ENCODE data around the gene SH3BP1. TPM values are rescaled to one million over a fixed set of nuclear protein-coding genes. Genes with fewer than 3 reads are reported as not detected.

Gene SH3BP1
- total and polyA plus RNA-seq, 2 of the 13 experiments (the other 11 are each of a cell fraction or from before 2014, with no cell fraction given), result 8.4 to 18.5 TPM

DNA sequence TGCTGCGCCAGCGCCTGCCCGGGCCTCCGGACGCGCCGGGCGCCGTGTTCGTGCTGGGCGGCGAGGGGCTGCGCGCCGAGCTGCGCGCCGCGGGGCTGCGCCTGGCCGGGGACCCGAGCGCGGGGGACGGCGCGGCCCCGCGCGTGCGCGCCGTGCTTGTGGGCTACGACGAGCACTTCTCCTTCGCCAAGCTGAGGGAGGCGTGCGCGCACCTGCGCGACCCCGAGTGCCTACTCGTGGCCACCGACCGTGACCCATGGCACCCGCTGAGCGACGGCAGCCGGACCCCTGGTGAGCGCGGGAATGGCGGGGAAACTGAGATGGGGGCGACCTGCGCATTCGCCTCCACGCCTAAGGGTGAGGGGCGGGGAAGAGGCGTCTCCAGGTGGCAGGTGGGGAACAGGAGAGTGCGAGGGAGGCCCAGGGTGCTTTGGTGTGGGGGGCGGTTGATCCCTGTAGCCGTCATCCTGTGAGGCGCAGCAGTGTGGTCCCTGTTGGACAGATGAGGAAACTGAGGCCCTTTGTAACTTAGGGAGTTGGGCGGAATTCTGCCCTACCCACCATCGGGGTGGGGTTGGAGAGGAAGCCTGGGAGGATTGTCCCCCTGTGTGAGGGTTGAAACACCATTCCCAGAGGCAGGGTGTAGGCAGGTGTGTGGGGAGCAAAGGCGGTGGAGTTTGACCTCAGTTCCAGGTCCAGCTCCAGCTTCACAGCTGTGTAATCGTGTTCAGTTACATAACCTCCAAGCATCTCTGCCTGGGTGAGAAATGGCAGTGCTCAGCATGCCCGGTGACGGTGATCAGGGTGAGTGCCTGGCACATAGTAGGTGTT is 19.8 kb downstream of the SH3BP1 start (continued):
- no peak for TF ChIP-seq SMYD3 (CRISPR knock-in tag; IDR thresholded peaks at IDR 0.05)
- peak; percentile 88 for TF ChIP-seq YEATS4 (CRISPR knock-in tag; IDR thresholded peaks at IDR 0.05; ENCODE audit: borderline replicate concordance)
- TF ChIP-seq ZNF652 (CRISPR knock-in tag; IDR thresholded peaks at IDR 0.05; ENCODE audit: borderline replicate concordance, low read depth), result no peak
- no peak for TF ChIP-seq FOXC1 (CRISPR knock-in tag; IDR thresholded peaks at IDR 0.05; ENCODE audit: borderline replicate concordance)
- TF ChIP-seq ZNF337 (CRISPR knock-in tag; IDR thresholded peaks at IDR 0.05; ENCODE audit: borderline replicate concordance, low read depth), result 0 out of 2 replicates have a peak, but pooled peaks have one; percentile 55
- TF ChIP-seq NFKB2 (CRISPR knock-in tag; IDR thresholded peaks at IDR 0.05; ENCODE audit: borderline replicate concordance), result no peak
- 0 out of 2 replicates have a peak, but pooled peaks have one; percentile 28 for TF ChIP-seq SIN3B (IDR thresholded peaks at IDR 0.05; ENCODE audit: low read length)
- TF ChIP-seq ISX (CRISPR knock-in tag; conservative IDR thresholded peaks at IDR 0.05), result no peak
- TF ChIP-seq MATR3 (CRISPR knock-in tag; IDR thresholded peaks at IDR 0.05), result no peak
- TF ChIP-seq, protein P1, sequence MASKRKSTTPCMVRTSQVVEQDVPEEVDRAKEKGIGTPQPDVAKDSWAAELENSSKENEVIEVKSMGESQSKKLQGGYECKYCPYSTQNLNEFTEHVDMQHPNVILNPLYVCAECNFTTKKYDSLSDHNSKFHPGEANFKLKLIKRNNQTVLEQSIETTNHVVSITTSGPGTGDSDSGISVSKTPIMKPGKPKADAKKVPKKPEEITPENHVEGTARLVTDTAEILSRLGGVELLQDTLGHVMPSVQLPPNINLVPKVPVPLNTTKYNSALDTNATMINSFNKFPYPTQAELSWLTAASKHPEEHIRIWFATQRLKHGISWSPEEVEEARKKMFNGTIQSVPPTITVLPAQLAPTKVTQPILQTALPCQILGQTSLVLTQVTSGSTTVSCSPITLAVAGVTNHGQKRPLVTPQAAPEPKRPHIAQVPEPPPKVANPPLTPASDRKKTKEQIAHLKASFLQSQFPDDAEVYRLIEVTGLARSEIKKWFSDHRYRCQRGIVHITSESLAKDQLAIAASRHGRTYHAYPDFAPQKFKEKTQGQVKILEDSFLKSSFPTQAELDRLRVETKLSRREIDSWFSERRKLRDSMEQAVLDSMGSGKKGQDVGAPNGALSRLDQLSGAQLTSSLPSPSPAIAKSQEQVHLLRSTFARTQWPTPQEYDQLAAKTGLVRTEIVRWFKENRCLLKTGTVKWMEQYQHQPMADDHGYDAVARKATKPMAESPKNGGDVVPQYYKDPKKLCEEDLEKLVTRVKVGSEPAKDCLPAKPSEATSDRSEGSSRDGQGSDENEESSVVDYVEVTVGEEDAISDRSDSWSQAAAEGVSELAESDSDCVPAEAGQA (IDR thresholded peaks at IDR 0.05; ENCODE audit: low read depth), result no peak
- TF ChIP-seq, protein P1 (CRISPR knock-in tag; IDR thresholded peaks at IDR 0.05; ENCODE audit: borderline replicate concordance), result no peak; the same call in 1 of the 2 replicates
- TF ChIP-seq ZNF230 (CRISPR knock-in tag; IDR thresholded peaks at IDR 0.05), result 0 out of 2 replicates have a peak, but pooled peaks have one; percentile 62
- peak; percentile 57 for TF ChIP-seq NCOA2 (CRISPR knock-in tag; IDR thresholded peaks at IDR 0.05)
- TF ChIP-seq NR2F6 (IDR thresholded peaks at IDR 0.05), result peak; percentile 73
- peak; percentile 84 for TF ChIP-seq NR2F6 (CRISPR knock-in tag; IDR thresholded peaks at IDR 0.05)
- 0 out of 2 replicates have a peak, but pooled peaks have one; percentile 2 for TF ChIP-seq ZSCAN30 (CRISPR knock-in tag; IDR thresholded peaks at IDR 0.05)
- TF ChIP-seq HNRNPL (IDR thresholded peaks at IDR 0.05; ENCODE audit: low read depth, low read length), result 0 out of 2 replicates have a peak, but pooled peaks have one; percentile 50
- TF ChIP-seq, protein P2, sequence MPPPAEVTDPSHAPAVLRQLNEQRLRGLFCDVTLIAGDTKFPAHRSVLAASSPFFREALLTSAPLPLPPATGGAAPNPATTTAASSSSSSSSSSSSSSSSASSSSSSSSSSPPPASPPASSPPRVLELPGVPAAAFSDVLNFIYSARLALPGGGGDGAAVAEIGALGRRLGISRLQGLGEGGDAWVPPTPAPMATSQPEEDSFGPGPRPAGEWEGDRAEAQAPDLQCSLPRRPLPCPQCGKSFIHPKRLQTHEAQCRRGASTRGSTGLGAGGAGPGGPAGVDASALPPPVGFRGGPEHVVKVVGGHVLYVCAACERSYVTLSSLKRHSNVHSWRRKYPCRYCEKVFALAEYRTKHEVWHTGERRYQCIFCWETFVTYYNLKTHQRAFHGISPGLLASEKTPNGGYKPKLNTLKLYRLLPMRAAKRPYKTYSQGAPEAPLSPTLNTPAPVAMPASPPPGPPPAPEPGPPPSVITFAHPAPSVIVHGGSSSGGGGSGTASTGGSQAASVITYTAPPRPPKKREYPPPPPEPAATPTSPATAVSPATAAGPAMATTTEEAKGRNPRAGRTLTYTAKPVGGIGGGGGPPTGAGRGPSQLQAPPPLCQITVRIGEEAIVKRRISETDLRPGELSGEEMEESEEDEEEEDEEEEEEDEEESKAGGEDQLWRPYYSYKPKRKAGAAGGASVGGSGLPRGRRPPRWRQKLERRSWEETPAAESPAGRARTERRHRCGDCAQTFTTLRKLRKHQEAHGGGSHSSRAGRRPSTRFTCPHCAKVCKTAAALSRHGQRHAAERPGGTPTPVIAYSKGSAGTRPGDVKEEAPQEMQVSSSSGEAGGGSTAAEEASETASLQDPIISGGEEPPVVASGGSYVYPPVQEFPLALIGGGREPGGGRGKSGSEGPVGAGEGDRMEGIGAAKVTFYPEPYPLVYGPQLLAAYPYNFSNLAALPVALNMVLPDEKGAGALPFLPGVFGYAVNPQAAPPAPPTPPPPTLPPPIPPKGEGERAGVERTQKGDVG (CRISPR knock-in tag; IDR thresholded peaks at IDR 0.05; ENCODE audit: borderline replicate concordance), result no peak
- no peak for TF ChIP-seq ZSCAN22 (CRISPR knock-in tag; IDR thresholded peaks at IDR 0.05)
- TF ChIP-seq MIER3 (CRISPR knock-in tag; IDR thresholded peaks at IDR 0.05; ENCODE audit: borderline replicate concordance), result peak; percentile 75; the same call in 1 of the 2 replicates
- no peak for TF ChIP-seq SOX6 (IDR thresholded peaks at IDR 0.05)
- TF ChIP-seq SOX6 (CRISPR knock-in tag; IDR thresholded peaks at IDR 0.05), result peak; percentile 78
- TF ChIP-seq POLR2A (IDR thresholded peaks at IDR 0.05; ENCODE audit: insufficient read depth in 1 of 2, low read depth in 2 of 2, low read length in 2 of 2), result peak; percentile 76 to 86; a peak in 3 of 4 replicates

Data from HepG2 (cell line).